Prostate gland (tissue), 2 donors: ENCODE data around the gene NOM1.

Experiments
- CTCF ChIP-seq, 4 experiments: fragments of 200-600 bp in 2 of 4; fragments of 450-650 bp in 2 of 4; sonication (generic) in 2 of 4; IDR thresholded peaks; 1 replicate in 3 of 4; 2 replicates in 1 of 4; pipeline ENCODE4 v1.5.1; 2016 to 2019; ENCODE audit warnings: antibody characterized with exemption in 4 of 4, mild to moderate bottlenecking in 2 of 4, moderate library complexity in 2 of 4
- POLR2A ChIP-seq: fragments of 450-650 bp; IDR thresholded peaks from one replicate; pipeline ENCODE4 v1.6.1; 2016; ENCODE audit warnings: antibody characterized with exemption, mild to moderate bottlenecking

- TF ChIP-seq CTCF (IDR thresholded peaks at IDR 0.05) (no peak), POLR2A (no peak)
Observed at GRCh38 chr7:157016024-157016351, 66.5 kb downstream of the NOM1 start.
